ENCODE results near the gene SS18.

The SS18 gene

DNA sequence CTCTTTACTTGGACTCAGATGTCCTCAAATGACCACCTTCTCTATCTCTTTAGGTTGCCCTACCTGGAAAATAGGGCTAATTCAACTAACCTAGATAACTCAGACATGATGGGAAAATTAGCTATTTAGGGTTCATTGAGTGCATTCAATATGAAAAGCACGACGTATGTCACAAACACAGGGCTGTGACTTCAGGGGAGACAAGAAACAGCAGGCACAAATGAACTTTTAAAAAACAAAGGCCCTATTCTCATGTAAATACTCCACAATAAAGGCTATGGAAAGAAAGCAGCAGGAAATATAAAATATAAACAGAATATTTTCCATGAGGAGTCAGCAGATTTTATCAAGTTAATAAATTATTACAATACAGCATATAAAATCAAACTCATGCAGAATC lies 97.8 kb downstream of the SS18 start:
- DNase-seq, result no peak

DNA sequence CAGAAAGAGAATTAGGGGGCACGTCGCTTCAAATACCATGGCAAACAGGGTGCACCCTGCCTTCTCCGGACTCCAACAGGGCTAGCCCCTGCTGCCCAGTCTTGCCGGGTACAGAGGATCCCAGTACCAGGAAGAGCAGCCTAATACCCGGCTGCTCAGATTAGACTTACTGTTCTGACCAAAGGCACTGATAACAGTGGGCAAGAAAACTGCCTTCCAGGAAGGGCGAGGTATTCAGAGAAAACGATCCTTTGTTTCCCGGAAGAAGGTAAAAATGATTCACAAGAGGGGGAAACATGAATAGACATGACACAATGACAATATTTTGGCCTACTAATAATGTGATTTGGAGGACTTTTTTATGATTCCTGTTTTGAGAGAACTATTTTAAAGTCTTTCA lies 99.9 kb downstream of the SS18 start:
- no peak for DNase-seq

DNA sequence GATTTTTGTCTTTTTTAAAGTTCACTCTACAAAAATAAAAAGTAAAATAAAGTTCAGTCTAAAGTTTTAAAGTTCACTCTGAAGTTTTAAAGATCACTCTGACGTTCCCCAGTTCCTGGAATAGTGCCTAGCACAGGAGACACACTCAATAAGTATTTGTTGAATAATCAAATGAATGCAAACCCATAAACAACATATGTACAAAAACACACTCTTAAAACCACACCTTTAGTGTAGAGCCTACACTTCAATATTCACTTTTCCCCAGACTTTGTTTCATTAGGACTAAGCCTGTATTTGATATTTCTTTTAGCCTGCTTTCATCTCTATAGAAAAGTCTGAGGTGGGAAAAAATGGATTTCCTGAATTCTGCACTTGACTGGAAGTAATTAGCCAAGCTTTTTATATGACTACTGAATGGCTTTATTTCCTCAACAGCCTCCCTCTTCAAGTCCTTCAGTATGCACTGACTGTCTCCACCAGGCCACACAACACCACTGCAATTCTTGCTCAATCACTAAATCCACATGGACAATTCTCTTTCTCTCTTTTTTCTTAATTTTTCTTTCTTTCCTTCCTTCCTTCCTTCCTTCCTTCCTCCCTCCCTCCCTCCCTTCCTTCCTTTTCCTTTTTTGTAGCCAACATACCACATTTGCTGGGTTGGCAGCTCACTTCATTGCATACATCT lies 104.6 kb downstream of the SS18 start:
- no peak for DNase-seq

DNA sequence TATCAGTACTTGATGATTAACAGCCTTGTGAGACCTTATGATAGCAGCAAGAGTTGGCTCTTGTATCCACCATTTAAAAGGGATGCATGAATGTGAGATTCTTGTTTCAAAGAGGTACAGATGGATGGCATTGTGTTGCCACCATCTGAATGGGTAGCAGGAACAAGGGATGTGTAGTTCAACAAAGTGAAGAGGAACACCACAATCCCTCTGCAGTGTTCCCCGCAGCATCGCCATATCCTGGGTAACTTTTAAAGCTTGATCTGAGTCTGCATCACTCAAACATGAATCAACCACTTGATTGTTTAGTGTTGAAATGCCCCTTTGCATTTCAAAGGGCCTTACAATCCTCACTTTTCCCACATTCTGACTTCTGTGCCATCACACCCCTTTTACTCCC lies 106.7 kb downstream of the SS18 start:
- DNase-seq, result no peak

DNA sequence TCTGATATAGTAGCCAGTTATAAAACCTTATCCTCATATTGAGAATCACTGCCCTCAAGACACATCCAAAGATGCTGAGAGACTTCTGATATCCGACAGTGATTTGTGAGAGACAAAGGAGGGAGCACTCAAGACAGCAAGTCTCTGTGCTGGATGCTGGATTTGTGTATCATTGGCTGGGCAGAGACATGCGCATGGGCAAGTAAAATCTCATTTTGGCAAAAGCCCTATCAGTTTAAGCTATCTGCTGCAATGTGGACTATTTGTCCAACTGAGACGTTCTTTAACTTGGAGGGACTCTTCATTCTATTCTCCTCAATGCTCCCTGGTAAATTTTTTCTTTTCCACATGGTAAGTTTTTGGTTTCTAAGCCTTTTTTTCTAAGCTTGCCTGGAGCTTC lies 107.5 kb downstream of the SS18 start:
- DNase-seq, result no peak

DNA sequence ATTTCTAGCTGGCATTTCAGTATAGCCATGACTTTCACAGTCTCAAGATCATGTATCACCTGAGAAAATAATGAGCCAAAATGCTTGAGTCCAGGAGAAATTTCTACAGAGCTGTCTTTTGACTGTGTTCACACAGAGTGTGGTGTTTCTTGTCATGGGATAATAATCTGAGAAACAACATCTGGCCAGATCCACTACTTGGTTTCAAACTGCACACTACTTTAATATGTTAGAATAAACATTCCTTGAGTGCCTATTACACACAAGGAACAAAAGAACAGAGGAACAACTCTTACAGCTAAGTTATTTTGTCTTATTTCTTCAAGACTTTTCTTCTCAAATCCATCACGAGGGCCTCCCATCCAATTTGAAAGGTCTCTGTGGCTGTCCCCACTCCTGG lies 108.3 kb downstream of the SS18 start:
- DNase-seq, result no peak

DNA sequence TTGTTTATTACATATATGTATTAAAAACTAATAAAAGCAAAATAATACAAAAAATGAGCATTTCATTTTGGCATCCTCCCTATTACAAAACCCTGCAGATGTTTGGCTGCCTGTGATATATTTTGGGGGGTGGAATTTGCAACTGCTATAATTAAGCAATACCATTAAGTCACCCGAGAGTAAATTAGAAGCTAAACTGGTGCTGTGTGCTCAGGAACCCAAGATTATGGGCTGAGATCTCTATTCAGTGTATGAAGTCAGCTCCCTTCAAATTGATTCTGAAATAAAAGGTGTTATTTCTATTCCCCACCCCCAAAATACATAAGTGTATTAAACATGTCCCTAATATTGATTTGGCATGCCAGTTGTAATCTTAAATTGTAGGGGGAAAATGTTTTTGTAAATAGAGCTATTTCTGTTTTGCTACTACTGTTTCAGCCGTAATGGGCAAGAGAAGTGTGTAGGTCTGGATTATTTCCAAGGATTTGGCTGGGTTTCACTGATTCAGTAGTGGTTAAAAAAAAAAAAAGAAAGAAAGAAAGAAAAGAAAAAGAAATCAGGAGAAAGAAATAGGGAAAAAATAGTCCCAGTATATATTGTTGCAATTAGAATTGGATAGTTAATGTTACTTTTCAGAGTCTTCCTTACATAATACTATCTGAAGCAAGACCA lies 110.9 kb downstream of the SS18 start:
- no peak for DNase-seq

DNA sequence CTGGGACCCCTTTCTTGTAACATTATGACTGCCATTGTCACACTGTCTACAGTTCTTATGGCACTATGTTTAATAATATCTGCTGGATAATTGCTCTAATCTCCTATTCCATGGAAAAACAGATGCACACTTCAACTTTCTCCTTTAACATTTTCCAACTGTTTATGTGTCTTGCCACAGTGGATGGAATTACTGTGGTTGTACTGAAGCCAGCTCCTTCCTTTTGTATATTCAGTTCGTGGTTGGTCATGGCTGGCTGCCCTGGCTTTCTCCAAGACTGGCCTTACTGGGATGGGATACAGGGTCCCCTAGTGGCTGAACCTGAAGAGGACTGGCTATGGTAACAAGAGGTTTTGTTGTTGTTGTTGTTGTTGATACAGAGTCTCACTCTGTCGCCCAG lies 113.9 kb downstream of the SS18 start:
- no peak for DNase-seq

DNA sequence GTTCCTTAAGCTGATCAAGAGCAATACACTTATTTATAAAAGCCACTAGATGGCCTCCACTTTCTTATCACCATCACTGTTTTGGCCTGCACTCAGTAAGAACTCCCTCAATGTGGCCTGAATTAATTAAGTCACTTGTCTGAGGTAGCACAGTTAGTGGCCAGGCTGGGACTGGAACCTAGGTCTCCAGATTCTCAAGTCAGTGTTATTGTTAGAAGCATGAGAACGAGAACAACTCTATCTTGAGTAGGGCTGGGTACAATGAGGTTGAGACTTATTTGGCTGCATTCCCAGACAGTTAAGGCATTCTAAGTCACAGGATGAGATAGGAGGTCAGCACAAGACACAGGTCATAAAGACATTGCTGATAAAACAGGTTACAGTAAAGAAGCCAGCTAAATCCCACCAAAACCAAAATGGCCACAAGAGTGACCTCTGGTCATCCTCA lies 115.8 kb downstream of the SS18 start:
- no peak for DNase-seq
